ENCODE measurements around the gene NAGLU. TPM values are rescaled to one million over a fixed set of nuclear protein-coding genes. Genes with fewer than 3 reads are reported as not detected.

Gene NAGLU
- total and polyA plus RNA-seq, 2 of the 13 experiments (the other 11 are each of a cell fraction or from before 2014, with no cell fraction given) = 28.2 to 40.1 TPM

GRCh38 chr17:42566883-42567573, 31.0 kb downstream of the NAGLU start, which contains the start of gene MLX:
Gene MLX (plus strand): TSS chr17:42567100. CDS start chr17:42567125, 25 bp downstream.
- peak within 1 kb of the TSS; percentile 67 to 93 (median 91) for H3K4me3 ChIP-seq (replicated peaks in 1 of 3; ENCODE audit: insufficient read depth in 1 of 3, low read depth in 2 of 3, low read length in 3 of 3)
- peaks cover 33 to 56% of the 10 kb centered on the region in 2 experiments for H3K36me3 ChIP-seq (replicated peaks in 1 of 2; ENCODE audit: control insufficient read depth in 1 of 2, insufficient read depth in 2 of 2, low read length in 2 of 2)
- intact Hi-C loops (cut with micrococcal nuclease; ENCODE audit: unreplicated experiment) (loop anchor here (1.0 kb wide), 1 partner anchor 10 kb away; the partner anchor contains the start of gene PSMC3IP), in situ Hi-C loops (cut with HindIII; ENCODE audit: extremely low pct_ligation_motif_present, low pct_unique_long_range_greater_than_20kb) (no loop called here)
- H4K20me1 ChIP-seq (ENCODE audit: insufficient read depth, low read length) = no peaks in the 10 kb centered on the region
- no peaks in the 10 kb centered on the region; a peak in 1 of 5 replicates for H3K27me3 ChIP-seq (ENCODE audit: control insufficient read depth in 1 of 2, insufficient read depth in 2 of 2, low read length in 2 of 2)
- DNase-seq (ENCODE audit: low spot score) = peak; percentile 91
- H3K9ac ChIP-seq (ENCODE audit: insufficient read depth, low read depth, low read length) = peak within 1 kb of the TSS; percentile 88
- peak; percentile 51 for FAIRE-seq
- H3K27ac ChIP-seq (ENCODE audit: extremely low read length, insufficient read depth, low read length) = peak within 1 kb of the TSS; percentile 91
- peaks cover 41% of the 10 kb centered on the region for H3K79me2 ChIP-seq (ENCODE audit: insufficient read depth, low read length)
- peak; percentile 64 for ATAC-seq
- H3K4me2 ChIP-seq (ENCODE audit: low read depth, low read length) = peak within 1 kb of the TSS; percentile 99
- no peak within 1 kb of the TSS for H2AFZ ChIP-seq (ENCODE audit: low read length)
- peaks cover 72% of the 10 kb centered on the region for H3K4me1 ChIP-seq (ENCODE audit: insufficient read depth, low read length)
- CTCF ChIA-PET (ENCODE audit: low intra/inter-chr PET ratio, low total read pairs) = no interaction called here
- POLR2A ChIA-PET = interaction anchor here (1.0 to 8.5 kb wide), 11 partner anchors 9 to 265 kb away, joined by 3 to 128 read pairs (median 5); partner anchors contain the start of genes HSD17B1, NAGLU, PSMC3IP and PSME3
- BruUV-seq (replicated peaks) = no TSS peak
- no peaks in the 10 kb centered on the region for H3K9me3 ChIP-seq (ENCODE audit: low read length)
- WGBS (ENCODE audit: low lambda C conversion rate) = under 1% methylated on average over 21 of the region's 72 CpGs
- TF ChIP-seq YEATS4 (CRISPR knock-in tag; IDR thresholded peaks at IDR 0.05; ENCODE audit: borderline replicate concordance) (peak; percentile 96), PRDM15 (CRISPR knock-in tag; IDR thresholded peaks at IDR 0.05) (0 out of 2 replicates have a peak, but pooled peaks have one; percentile 30), MTF2 (CRISPR knock-in tag; IDR thresholded peaks at IDR 0.05; ENCODE audit: borderline replicate concordance) (peak; percentile 89), ISX (CRISPR knock-in tag; conservative IDR thresholded peaks at IDR 0.05) (peak; percentile 81; the same call in 1 of the 2 replicates), ZNF878 (CRISPR knock-in tag; IDR thresholded peaks at IDR 0.05) (no peak), UBTF (CRISPR knock-in tag; IDR thresholded peaks at IDR 0.05) (peak; percentile 77; the same call in 1 of the 2 replicates), REL (CRISPR knock-in tag; conservative IDR thresholded peaks at IDR 0.05) (0 out of 2 replicates have a peak, but pooled peaks have one; percentile 79), MEIS2 (CRISPR knock-in tag; IDR thresholded peaks at IDR 0.05) (peak; percentile 48; the same call in 1 of the 2 replicates), HNRNPK (IDR thresholded peaks at IDR 0.05; ENCODE audit: low read depth, low read length, poor library complexity, severe bottlenecking) (peak; percentile 86), ZSCAN21 (CRISPR knock-in tag; IDR thresholded peaks at IDR 0.05; ENCODE audit: borderline replicate concordance) (peak; percentile 45; the same call in 1 of the 2 replicates)
- TF ChIP-seq, protein P1, sequence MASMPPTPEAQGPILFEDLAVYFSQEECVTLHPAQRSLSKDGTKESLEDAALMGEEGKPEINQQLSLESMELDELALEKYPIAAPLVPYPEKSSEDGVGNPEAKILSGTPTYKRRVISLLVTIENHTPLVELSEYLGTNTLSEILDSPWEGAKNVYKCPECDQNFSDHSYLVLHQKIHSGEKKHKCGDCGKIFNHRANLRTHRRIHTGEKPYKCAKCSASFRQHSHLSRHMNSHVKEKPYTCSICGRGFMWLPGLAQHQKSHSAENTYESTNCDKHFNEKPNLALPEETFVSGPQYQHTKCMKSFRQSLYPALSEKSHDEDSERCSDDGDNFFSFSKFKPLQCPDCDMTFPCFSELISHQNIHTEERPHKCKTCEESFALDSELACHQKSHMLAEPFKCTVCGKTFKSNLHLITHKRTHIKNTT (CRISPR knock-in tag; IDR thresholded peaks at IDR 0.05) = no peak
- TF ChIP-seq, protein P2, sequence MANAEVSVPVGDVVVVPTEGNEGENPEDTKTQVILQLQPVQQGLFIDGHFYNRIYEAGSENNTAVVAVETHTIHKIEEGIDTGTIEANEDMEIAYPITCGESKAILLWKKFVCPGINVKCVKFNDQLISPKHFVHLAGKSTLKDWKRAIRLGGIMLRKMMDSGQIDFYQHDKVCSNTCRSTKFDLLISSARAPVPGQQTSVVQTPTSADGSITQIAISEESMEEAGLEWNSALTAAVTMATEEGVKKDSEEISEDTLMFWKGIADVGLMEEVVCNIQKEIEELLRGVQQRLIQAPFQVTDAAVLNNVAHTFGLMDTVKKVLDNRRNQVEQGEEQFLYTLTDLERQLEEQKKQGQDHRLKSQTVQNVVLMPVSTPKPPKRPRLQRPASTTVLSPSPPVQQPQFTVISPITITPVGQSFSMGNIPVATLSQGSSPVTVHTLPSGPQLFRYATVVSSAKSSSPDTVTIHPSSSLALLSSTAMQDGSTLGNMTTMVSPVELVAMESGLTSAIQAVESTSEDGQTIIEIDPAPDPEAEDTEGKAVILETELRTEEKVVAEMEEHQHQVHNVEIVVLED (CRISPR knock-in tag; IDR thresholded peaks at IDR 0.05; ENCODE audit: borderline replicate concordance) = peak; percentile 96
- TF ChIP-seq, protein P3, sequence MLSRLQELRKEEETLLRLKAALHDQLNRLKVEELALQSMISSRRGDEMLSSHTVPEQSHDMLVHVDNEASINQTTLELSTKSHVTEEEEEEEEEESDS (CRISPR knock-in tag; IDR thresholded peaks at IDR 0.05; ENCODE audit: borderline replicate concordance) = peak; percentile 85; the same call in 1 of the 2 replicates

Measured in HepG2 (cell line).